Glomerular visceral epithelial cell (primary cell): ENCODE data around the gene HNRNPH2.

Experiments used
- DNase-seq: peaks from one replicate; pipeline ENCODE4 v3.0.0-alpha.2; 2016; ENCODE audit errors: extremely low spot score

The HNRNPH2 gene

DNA sequence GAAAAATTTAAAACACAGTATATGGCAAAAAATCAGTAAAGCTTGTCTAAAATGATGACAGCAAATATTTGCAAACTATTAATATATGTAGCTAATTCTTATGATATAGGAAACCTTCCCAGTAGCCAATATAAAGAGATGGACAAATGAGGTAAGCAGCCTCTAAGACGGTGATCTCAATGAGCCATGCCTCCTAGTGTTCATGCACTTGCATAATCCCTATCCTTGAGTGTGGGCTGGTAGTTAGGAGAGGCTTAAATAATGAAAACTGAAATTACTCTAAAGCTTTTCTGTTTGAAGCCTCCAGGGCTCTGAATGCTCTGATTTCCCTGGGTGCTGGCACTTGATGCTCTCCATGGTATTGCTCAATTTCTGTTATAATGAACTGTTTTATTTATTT is 52.6 kb downstream of the HNRNPH2 start:
- no peak for DNase-seq

DNA sequence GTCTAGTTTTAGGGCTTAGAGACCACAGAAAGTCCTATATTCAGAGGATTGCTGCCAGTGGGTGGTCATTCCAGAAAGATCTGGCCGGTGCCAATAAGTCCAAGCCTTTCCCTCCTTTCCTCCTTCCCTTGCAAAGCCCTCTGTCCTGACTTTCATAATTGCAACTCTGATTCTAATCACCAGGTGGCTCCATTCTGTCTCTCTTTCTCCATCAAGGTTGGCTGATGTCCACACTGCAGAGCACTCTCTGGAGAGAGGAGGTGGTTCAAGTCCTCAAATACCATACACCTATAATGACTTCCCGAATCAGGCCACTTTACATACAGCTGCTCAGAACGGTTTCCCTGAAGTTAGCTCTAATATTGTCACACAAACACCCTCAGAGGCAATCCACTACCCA is 54.9 kb downstream of the HNRNPH2 start:
- DNase-seq = peak; percentile 15
